HG03139 (cell line): Measurements from ENCODE around the gene ALOXE3.
"Not testable (repeated sequence)": the region's sequence is repeated elsewhere in the genome, so short reads cannot be mapped to it uniquely, and the experiment has no call there.

Experiments used
- ATAC-seq: cut with Tn5 transposase; IDR thresholded peaks from one replicate; pipeline ENCODE4 v1.9.1; 2021; ENCODE audit not compliant: unreplicated experiment

The ALOXE3 gene

DNA sequence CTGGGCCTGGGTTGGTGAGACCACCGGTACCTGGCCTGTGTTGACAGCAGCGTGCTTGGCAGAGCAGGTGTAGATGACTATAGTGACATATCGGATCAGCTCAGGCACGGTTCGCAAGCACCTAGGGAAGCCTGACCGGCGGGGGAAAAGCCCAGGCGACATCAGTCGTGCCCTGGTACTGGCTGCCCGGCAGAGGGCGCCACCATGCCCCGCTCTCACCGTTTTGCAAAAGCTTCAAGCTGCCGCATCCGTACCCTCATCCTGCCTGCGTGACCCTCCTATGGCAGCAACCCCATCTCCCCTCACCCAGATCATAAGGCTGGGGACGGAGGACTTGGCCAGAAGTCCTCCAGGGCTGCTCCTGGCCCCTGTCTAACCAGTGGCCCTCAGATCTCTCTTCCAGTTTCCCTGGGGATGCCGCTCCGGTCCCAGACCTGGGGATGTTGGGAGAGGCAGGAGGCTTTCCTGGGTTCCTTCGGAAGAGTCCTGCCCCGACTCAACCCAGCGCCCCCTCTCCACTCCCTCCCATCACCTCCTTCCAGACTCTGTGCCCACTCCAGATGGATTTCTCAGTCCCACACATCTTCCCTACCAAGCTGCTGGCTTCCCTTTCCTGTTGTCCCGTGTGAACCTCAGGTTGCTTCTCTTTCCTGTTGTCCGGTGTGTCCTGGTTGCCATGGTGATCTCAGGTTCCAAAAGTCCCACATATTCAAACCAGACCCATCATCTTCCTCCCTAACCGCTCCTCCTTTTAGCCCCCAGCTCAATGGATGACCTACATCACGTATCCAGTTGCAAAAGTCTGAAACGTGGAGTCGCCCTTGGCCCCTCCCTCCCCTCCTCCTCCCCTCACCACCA lies 44.5 kb downstream of the ALOXE3 start:
- ATAC-seq = no peak

DNA sequence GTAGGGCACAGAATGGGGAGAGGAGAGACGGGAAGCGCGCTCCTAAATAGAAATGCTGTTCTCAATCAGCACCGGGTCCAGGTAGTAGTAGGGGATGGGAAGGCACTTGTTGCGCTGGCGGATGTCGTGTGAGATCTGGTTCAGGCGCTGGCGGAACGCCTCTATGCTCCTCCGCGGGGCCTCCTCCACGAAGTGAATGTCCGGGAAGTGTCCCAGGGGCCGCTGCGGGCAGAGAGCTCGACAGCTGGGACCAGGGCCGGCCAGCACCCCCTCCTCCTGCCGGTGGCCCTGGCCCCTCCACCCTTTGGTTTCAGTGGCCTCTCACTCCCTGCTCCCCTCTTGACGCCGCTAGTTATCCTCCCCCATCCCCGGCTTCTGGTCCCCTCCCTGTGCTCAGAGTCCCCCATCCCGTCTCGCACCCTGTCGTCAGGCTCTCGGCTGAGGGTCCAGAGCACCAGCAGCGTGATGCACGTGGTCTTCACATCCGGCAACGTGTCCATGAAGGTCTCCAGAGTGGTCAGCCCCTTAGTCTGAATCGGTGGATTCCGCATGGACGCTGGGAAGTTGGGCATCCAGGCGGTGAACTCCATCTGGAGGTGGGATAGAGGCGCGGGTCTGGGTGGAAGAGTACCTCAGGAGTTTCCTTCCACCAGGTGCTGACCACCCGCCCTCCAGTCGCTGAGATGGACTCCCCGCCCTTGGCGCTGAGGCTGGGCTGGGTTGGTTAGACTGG lies 45.4 kb downstream of the ALOXE3 start:
- no peak for ATAC-seq

DNA sequence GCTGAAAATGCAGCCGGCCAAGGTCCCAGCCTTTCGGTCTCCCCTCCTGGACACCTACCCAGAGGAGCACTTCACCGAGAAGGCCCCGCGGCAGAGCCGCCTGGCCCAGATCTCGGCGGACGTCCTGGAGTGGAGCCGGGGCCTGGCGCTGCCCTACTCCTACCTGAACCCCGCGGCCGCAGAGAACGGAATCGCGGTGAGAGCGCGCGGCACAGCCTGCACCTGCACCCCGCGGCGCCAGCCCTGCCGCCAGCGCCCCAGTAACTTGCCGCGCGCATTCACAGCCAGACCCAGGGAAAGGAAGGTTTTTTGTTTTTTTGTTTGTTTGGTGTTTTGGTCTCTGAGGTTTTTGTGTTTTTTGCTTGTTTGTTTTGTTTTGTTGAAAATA lies 46.0 kb downstream of the ALOXE3 start:
- ATAC-seq = no peak

DNA sequence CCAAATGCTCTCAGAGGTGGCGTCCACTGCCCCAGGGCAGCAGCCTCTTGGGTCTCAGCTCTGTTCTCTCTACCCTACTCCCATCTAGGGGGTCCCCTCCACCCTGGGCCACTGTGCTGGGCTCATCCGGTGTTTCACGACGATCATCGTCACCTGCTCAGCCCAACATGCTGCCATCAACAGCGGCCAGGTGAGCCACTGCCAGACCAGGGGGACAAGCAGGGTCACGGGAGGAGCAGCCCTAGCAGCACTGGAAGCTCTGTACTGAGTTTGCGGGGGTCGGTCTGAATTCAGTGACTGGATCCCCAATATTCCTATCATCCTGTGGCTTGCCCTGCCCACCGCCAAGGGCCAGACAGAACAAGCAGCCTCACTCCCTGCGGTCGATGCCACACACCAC lies 46.8 kb downstream of the ALOXE3 start:
- ATAC-seq = no peak

DNA sequence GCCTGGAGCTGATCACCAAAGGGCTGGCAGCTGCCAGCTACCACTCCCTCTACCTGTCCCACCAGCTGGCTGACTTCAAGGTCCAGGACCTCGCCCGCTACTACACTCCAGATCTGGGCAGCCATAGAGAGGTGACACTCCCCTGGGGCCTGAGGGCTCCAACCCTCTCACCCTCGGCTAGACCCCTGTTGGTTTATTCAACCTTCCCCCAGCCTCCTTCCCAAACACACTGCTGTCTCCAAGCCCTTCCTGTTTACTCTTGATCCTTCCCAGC lies 48.8 kb downstream of the ALOXE3 start:
- no peak for ATAC-seq

DNA sequence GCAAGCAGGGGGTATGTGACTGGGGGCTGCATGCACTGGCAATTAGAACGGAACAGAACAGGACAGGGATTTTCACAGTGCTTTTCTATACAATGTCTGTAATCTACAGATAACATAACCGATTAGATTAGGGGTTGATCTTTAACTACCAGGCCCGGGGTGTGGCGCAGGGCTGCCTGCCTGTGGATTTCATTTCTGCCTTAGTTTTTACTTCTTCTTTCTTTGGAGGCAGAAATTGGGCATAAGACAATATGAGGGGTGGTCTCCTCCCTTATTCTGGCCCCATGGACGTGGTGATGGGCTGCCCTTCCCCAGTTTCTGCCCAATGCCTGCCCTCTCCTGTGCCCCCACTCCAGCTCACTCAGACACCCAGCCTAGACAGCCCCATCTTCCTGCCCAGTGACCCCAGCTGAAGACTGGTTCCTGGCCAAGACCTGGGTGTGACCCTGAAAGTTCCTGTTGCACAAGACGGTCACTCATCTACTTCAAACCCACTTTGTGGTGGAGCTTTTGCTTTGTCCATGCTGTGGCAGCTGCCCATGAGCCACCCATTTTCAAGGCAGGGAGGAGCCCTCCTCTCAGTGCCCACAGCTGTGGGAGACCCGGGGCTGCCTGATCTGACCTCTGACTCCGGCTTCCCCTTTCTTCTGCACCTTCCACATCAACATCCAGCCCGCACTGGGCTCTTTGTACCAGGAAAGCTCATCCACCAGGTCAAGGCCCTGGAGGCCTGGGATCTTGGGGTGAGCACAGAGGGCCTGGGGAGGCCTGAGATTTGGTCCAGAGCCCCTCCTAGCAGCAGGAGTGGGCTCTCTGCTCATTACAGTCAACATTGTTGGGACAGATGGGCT lies 49.4 kb downstream of the ALOXE3 start:
- ATAC-seq = no peak

DNA sequence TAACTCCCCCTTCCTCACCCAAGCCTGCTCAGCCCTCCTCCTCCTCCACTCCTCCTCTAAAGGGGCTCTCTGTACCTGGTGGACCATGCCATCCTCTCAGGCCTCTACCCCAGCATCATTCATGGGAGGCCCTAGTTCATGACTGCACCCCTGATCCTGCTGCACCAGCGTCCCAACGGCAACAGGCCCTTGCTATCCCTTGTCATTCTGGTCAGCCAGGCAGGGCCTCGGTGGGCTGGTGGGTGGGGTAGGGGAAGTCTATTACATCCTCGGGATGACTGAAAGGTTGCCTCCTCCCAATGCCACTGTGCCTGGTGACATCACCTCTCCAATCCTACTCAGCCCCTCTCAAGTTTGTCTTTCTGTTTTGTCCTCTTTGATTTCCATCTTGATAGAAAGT lies 50.5 kb downstream of the ALOXE3 start:
- ATAC-seq = no peak

DNA sequence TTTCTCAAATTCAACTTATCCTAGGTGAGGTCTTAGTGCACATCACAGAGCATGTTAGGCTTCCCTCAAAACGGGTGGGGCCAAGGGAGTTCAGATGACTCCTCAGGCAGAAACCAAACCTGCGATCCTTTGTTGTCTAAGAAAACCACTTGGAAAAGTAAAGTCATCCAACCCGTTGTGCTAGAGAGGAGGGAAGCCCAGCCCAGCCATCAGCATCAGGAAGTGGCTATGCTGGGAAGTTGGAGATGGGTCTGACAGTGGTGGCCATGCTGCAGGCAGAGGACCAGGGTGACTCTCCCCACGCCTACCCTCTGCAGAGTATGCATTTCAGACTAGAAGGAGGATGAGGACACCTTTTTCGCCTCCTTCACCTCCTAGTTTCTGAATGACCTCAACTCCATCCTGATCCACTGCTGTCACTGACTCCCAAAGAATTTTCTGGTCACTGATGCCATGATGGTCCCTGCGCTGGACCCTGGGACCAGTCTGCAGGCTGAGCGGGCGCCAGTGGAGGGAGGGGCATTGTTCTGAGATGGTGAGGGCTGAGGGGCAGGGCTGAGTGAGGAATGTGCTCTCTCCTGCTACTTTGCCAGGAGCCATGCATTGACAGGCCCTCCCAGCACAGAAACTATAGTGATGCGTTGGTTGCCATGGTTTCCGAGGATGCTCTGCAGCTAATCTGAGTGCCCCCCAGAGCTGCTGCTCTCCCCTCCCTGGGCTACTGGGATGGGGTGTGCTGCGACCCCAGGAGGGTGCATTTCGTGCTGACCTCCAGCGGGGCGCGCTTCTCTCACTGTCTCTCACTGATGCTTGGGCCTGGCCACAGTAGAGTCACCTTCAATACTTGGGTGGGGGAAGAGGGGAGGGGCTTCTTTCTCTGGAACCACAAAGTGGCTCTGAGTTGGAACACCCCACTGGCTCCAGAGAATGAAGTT lies 51.2 kb downstream of the ALOXE3 start:
- ATAC-seq = no peak

DNA sequence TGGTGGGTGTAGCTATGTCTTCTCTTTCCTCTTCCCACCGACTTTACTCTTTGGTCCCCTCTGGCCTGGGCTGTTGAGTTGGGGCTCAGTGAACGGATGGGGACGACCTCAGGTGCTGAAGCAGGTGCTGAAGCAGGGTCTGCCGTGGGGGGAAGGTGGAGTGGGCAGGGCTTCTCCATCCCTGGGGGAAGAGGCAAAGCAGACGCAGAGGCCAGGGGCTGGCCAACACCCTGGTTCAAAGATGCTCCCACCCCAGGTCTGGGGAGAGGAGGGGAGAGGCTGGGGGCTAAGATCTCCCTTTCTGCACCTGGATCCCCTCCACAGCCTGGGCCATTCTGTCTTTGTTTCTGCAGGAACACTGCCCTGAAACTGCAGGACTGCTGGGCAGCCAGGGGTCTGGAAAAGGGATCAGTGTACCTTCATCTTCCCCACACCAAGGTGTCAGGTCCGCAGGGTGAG lies 53.7 kb downstream of the ALOXE3 start:
- ATAC-seq = no peak

DNA sequence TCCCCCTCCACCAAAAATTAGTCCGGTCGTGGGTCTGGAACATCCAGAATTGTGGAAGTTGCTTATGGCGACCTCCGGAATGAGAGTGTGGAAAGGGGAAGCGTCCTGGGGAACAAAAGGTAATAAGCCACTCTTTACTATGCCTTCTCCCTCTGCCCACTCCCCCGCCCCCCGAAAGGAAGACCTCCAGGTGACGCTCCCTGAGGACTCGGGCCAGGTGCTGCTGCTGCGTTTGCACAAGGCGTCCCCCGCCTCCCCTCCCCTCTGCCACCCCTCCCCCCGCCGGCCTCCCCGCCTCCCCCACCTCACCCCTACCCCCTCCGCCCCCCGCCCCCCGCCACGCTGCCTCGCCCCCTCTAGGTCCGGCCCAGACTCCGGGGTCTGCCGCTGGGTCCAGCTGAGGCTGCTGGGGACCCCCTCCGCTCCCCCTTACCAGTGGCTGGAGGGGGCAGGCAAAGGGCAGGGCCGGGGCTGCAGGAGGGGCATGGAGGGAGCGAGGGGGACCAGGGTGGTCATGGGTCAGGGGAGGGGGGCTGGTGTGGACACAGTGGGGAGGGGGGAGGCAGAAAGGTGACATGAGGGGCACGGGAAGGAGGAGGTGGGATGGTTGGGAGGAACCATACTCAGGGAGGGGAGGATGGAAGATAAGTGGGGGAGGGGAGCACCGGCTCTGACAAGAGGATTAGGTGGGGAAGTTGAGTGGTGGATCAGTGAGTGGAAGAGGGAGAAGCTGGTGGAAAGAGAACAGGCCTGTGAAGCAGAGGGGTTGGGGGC lies 54.4 kb downstream of the ALOXE3 start:
- no peak for ATAC-seq

DNA sequence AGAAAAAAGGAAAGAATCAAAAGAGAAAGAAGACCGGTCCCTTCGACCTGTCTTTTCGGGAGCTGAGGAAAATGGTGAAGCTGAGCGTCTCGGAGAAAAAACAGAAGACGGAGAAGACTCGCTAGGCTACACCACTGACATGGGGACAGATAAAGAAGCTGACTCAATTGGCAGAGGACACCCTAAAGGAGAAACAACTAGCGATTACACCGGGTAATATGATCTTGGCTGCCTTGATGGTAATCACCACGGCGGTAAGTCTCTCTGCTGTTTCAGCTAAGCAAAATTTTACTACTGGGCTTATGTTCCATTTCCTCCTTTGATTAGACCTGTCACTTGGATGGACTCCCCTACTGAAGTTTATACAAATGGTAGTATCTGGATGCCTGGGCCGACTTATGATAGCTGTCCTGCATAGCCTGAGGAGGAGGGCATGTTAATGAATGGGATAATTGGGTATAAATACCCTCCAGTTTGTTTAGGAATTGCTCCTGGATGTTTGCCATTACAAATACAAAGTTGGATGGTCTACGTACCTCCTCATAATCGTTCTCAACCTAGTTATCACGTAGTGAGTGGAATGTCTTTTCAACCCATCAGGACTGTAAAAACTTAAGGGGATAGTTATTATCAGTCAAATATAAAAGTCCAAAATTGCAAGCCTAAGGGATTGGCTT lies 55.4 kb downstream of the ALOXE3 start:
- ATAC-seq = no peak

DNA sequence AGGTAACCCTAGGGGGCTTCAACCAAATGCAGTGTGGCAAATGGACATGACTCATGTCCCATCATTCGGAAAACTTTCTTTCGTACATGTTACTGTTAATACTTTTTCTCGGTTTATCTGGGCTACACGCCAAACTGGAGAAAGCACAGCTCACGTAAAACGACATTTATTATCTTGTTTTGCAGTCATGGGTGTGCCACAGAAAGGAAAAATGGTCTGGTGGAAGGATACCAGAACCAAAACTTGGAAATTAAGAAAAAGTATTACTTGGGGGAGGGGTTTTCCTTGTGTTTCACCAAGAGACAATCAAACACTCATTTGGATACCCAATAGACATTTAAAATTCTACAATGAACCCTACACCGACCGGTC lies 55.9 kb downstream of the ALOXE3 start:
- ATAC-seq = no peak

DNA sequence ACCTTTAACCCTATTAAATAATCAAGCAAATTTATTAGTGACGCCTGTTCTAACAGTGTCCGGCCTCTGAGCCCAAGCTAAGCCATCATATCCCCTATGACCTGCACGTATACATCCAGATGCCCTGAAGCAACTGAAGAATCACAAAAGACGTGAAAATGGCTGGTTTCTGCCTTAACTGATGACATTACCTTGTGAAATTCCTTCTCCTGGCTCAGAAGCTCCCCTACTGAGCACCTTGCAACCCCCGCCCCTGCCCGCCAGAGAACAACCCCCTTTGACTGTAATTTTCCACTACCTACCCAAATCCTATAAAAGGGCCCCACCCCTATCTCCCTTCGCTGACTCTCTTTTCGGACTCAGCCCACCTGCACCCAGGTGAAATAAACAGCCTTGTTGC lies 56.5 kb downstream of the ALOXE3 start:
- not testable (repeated sequence) for ATAC-seq

DNA sequence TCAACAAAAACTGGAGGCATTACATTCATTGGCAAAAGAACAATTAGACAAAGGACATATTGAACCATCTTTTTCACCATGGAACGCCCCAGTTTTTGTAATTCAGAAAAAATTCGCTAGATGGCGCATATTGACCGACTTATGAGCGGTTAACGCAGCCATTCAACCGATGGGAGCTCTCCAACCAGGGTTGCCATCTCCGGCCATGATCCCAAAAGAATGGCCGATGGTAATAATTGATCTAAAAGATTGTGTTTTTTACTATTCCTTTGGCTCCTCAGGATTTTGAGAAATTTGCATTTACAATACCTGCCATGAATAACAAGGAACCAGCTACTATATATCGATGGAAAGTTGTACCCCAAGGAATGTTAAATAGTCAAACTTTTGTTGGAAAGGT lies 58.0 kb downstream of the ALOXE3 start:
- no peak for ATAC-seq

DNA sequence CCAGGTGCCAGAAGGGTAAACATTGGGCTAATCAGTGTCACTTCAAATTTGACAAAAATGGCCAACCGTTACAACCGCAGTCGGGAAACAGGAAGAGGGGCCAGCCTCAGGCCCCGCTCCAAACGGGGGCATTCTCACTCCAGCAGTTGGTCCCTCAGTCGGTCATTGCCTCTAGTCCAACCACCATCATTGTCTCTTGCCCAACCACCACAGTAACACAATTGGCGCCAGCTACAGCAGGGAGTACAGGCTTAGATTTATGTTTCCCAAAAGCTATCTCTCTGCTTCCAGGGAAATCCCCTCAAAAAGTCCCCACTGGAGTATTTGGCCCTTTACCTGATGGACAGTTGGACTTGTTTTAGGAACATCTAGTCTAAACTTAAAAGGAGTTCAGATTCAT lies 59.2 kb downstream of the ALOXE3 start:
- no peak for ATAC-seq

DNA sequence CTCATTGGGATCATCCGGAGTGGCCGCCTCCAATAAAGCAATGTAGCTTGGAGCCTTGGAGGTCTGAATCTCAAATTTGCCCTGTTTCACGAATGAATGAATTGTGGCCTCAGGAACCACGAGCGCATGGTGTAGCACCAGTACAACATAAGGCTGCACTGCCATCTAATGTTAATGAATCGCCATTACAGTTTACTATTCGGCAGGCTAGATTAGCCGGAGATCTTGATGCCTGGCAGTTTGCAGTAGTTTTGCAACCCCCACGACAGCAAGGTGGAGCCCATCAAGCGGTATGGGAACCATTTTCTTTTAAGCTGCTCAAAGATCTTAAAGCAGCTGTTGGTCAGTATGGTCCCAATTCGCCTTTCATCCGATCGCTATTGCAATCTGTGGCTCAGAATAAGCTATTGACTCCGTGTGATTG lies 60.6 kb downstream of the ALOXE3 start:
- ATAC-seq = no peak

DNA sequence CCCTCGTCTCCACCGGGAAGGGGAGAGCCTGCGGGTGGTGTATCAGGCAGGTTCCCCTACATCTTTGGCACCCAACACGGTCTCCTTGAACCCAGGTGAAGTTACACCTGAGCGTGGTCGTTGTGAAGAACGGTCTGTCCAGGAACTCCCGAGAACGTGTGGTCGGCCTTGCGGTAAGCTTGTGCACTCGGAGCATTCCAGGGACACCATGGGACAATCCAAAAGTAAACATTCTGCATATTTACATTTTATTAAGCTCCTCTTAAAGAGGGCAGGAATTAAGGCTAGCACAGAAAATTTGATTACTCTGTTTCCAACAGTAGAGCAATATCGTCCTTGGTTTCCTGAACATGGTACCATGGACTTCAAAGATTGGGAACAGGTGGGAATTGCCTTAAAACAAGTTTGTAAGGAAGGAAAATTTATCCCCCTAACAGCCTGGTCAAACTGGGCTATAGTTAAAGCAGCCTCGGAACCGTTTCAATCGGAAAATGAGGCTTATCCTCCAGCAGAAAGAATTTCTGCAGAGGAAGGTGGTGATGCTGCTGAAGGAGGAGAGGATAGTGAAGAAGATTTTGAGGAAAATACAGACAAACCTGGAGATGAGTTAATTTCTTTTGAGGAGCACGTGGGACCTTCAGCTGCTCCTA lies 61.2 kb downstream of the ALOXE3 start:
- ATAC-seq = no peak

DNA sequence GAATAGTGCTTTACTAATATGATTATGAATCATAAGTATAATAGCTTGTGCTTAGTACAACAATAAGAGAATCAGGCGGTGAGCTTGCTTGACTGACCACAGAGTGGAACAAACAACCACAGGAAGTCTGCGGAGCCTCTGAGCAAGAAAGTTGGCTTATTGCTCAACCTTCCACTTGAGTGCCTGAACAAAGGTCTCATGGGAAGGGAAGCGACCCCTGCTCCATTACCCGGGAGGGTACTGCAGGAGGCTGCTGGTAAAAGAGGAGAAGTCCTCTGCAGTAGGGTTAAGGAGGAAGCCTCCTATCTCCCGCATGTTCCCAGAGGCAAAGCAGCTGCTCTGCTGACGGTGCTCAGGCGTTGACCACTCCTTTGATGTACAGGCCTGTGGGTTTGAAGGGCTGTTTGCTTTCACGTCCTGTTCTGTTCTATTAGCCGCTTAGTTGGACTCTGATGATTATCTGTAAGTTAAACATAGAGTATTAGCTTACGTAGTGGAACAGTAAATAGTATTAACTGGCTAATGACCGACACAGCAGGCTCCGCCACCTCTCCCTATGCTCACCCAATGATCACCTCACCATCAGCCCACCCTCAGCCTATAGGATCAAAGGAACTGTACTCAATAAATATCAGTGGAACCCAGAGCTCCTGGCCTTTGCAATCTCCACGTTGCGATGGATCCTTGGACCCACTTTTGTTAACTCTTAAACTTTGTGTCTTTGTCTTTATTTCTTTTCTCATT lies 61.9 kb downstream of the ALOXE3 start:
- no peak for ATAC-seq
